ENCODE results near the gene PSD4.

Gene PSD4

GRCh38 chr2:113169002-113169530, 4.7 kb upstream of the PSD4 start:
- DNase-seq: no peak

DNA sequence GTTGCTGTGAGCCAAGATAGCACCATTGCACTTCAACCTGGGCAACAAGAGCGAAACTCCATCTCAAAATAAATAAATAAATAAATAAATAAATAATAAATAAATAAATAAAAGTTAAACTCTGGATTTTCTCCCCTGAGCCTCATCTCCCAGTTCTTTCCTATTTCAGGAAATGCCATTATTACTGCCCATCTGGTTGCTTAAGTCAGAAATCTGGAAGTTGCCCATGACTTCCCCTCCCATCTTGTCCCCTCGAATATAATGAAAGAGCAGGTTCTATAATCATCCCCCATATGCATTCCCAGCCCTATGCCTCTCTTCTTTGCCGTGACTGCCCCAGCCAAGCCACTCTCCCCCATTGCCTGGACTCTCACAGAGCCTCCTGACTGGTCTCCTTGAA, 4.2 kb upstream of the PSD4 start:
- no peak for DNase-seq

GRCh38 chr2:113171334-113172075, 2.3 kb upstream of the PSD4 start:
- no peak for DNase-seq

DNA sequence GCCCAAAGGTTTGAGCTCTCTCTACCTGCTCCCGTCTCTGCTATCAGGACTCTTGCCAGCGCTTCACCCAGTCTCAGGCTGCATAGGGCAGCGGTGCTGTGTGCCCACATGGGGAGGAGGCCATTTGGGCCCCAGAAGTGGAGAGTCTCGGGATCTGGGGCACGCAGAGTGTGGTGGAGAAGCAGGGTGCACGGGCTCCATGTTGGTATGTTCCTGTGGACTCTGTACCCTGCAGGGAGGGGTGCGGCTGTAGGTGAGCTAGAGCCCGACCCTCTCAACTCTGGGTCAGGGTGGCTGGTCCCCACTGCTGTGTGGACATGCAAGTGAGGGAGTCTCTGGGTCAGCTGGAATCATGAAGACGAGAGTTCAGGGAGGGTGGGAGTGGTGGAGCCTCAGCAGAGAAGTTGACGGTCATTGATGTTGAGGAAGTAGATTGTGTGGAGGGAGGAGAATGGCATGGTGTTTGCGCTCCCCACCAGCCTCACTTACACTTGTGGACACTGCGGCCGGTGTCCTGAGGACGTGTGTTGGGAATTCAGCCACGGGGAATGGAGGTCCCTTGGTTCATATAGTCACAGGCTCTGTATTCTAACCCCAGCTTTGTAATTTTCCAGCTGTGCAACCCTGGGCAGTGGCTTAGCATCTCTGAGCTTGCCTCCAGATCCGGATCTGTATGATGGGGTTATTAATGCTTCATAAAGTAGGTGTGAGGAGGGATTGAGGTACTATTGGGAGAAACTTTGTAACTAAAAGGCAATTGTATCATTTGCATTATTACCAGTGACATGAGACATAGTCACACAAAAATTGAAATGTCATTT, 840 bp upstream of the PSD4 start:
- no peak for DNase-seq

GRCh38 chr2:113174376-113174750, 592 bp downstream of the PSD4 start:
- no peak for DNase-seq

- no peak for DNase-seq
These were observed 1.4 kb downstream of the PSD4 start for GRCh38 chr2:113175042-113175628.

GRCh38 chr2:113175736-113176695, 2.2 kb downstream of the PSD4 start:
- DNase-seq: no peak

- no peak for DNase-seq
These were observed 3.1 kb downstream of the PSD4 start for GRCh38 chr2:113176696-113177355.

- DNase-seq: no peak
These were observed 4.4 kb downstream of the PSD4 start for GRCh38 chr2:113178069-113178746.

DNA sequence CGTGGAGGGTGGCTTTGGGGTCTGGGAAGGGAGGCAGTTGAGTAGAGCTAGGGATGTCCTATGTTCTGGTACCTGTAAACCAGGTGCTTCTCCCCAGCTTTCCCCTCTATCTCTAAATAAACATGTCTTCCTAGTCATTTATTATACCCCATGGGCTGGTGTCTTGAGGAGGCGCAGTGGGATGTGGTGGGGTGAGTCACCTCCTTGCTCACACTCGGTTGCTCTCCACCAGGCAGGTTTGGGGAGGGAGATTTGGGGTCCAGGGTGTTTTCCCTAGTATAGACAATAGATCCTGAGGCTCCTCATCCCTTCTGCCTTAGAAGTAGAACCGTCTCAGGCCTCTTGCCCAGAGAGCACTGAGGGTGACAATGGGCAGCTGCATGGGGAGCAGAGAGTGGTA, 5.1 kb downstream of the PSD4 start:
- no peak for DNase-seq

DNA sequence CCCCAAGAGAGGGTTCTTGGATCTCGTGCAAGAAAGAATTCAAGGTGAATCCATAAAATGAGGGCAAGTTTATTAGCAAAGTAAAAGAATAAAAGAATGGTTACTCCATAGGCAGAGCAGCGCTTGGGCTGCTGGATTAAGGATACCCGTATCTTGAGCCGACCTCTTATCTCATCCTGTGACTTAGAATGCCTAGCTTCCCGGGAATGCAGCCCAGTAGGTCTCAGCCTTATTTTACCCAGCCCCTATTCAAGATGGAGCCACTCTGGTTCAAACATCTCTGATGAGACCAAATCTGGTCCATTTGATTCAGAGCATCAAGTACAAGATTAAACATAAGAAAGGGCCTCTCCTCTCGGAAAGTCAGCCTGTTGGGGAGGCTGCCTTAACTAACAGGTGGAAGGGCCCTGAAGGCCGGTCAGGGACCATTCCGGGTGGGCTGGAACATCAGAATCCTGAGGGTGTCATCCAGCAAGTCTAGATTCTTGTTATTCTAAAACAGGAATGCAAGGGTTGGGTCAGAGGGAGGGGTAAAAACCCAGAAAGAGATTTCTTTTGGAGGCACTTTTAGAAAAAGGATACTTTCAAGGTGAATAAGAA, 5.8 kb downstream of the PSD4 start:
- no peak for DNase-seq

- DNase-seq: no peak
These were observed 6.6 kb downstream of the PSD4 start for GRCh38 chr2:113180131-113180946.

- DNase-seq: no peak
These were observed 7.7 kb downstream of the PSD4 start for GRCh38 chr2:113181258-113182051.

GRCh38 chr2:113182471-113183260, 8.9 kb downstream of the PSD4 start:
- DNase-seq: no peak

GRCh38 chr2:113183264-113183663, 9.5 kb downstream of the PSD4 start:
- DNase-seq: no peak

DNA sequence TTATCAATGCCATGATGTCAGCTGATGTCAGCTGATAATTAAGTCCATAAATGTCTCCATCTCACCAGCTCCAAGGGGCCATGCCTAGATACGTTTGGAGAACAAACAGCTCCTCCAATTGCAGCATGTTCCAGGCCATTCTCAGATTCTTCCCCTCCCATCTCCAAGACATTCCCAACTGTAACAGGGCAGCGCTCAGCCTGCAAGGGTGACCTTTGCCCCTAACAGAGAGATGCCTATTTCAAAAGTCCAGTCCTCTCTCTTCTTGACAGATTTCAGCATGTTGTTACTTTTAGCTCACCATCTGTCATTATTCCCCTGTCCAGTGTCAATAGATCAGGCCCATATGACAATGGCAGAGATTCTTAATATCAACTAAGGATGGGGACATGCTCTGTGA, 9.9 kb downstream of the PSD4 start:
- DNase-seq: no peak

DNA sequence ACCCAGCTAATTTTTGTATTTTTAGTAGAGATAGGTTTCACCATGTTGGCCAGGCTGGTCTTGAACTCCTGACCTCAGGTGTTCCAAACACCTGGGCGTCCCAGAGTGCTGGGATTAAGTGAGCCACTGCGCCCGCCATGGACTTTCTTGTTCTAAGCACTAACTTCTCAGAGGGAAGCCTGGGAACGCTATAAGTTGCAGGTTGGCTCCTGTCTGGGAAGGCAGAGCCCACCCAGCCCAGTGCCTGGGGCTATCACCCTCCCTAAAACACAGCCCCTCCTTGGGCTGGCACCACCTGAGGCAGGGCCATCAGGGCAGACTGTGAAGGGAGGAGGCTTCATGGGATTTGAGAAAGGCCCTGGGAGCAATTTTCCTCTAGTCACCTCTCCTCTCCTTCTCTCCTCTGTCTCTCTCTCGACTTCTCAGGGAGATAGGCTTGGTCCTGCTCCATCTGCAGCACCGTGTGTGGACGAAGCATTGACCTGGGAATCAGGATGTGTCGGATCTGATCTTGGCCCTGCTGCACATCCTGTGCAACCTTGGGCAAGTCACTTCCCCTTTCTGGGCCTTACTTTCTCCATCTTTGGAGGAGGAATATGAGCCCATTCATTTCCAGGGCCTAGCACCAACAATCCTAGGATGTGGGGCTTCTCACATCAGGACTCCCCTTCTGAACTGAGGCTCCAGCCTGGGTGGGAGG, 10.9 kb downstream of the PSD4 start:
- no peak for DNase-seq
